SHP77 treated with DMSO at 0.1 percent for 48 hours (cell line): Measurements from ENCODE around the gene MAPRE2.
"Not testable (repeated sequence)": the region's sequence is repeated elsewhere in the genome, so short reads cannot be mapped to it uniquely, and the experiment has no call there.

ENCODE experiments used
- DNase-seq: peaks from one replicate; lab custom pipeline; 2025; lab: John Stamatoyannopoulos, UW

Gene MAPRE2

GRCh38 chr18:35122586-35123224 is 81.5 kb downstream of the MAPRE2 start:
- DNase-seq: no peak

- no peak for DNase-seq
These were observed 82.6 kb downstream of the MAPRE2 start for GRCh38 chr18:35123811-35124210.

- no peak for DNase-seq
These were observed 86.0 kb downstream of the MAPRE2 start for GRCh38 chr18:35127201-35127600.

GRCh38 chr18:35128675-35129074 is 87.5 kb downstream of the MAPRE2 start:
- DNase-seq: no peak

- DNase-seq: no peak
These were observed 89.0 kb downstream of the MAPRE2 start for GRCh38 chr18:35130236-35130635.

- no peak for DNase-seq
These were observed 90.3 kb downstream of the MAPRE2 start for GRCh38 chr18:35131387-35132020.

GRCh38 chr18:35132021-35132902 is 91.0 kb downstream of the MAPRE2 start:
- no peak for DNase-seq

- no peak for DNase-seq
These were observed 93.0 kb downstream of the MAPRE2 start for GRCh38 chr18:35134190-35134730.

- DNase-seq: no peak
These were observed 93.7 kb downstream of the MAPRE2 start for GRCh38 chr18:35134791-35135531.

GRCh38 chr18:35136248-35136647 is 95.0 kb downstream of the MAPRE2 start:
- no peak for DNase-seq

- DNase-seq: no peak
These were observed 95.7 kb downstream of the MAPRE2 start for GRCh38 chr18:35136885-35137284.

GRCh38 chr18:35137632-35138031 is 96.4 kb downstream of the MAPRE2 start:
- DNase-seq: no peak

- DNase-seq: no peak
These were observed 97.6 kb downstream of the MAPRE2 start for GRCh38 chr18:35138773-35139172.

GRCh38 chr18:35139517-35139916 is 98.3 kb downstream of the MAPRE2 start:
- no peak for DNase-seq

- DNase-seq: no peak
These were observed 99.9 kb downstream of the MAPRE2 start for GRCh38 chr18:35141077-35141476.

GRCh38 chr18:35141567-35142274 is 100.5 kb downstream of the MAPRE2 start:
- DNase-seq: no peak

- no peak for DNase-seq
These were observed 101.0 kb downstream of the MAPRE2 start for GRCh38 chr18:35142275-35142615.

GRCh38 chr18:35143622-35144596 is 102.7 kb downstream of the MAPRE2 start:
- DNase-seq: peak; percentile 93

- no peak for DNase-seq
These were observed 103.5 kb downstream of the MAPRE2 start for GRCh38 chr18:35144698-35145097.

- not testable (repeated sequence) for DNase-seq
These were observed 109.0 kb downstream of the MAPRE2 start for GRCh38 chr18:35150195-35150594.
